ENCODE data around the gene GSG1. TPM values are rescaled to one million over a fixed set of nuclear protein-coding genes. Genes with fewer than 3 reads are reported as not detected.

GSG1 gene
- total RNA-seq, 2 experiments from 2014 or later, result not detected

GRCh38 chr12:13135371-13136178 lies 32.1 kb upstream of the GSG1 start:
- H3K9me3 Mint-ChIP-seq (ENCODE audit: insufficient read depth), result no peaks in the 10 kb centered on the region
- POLR2A ChIA-PET, result no interaction called here
- no peaks in the 10 kb centered on the region for H3K36me3 Mint-ChIP-seq (ENCODE audit: low read depth)
- no peak overlapping the region for H3K27ac Mint-ChIP-seq
- H3K4me1 Mint-ChIP-seq (ENCODE audit: low read depth), result peaks cover 11% of the 10 kb centered on the region
- DNase-seq (no peak), ATAC-seq (no peak)
- CTCF ChIA-PET, result interaction anchor here (0.7 kb wide), 1 partner anchor 72 kb away, joined by 3 read pairs; no protein-coding TSS in a partner anchor
- no peak overlapping the region for H3K4me3 Mint-ChIP-seq
- H3K27me3 Mint-ChIP-seq (ENCODE audit: low read depth), result peaks cover 20% of the 10 kb centered on the region

GRCh38 chr12:13133886-13134285 lies 30.4 kb upstream of the GSG1 start:
- ChIA-PET CTCF (interaction anchor here (0.9 kb wide), 1 partner anchor 79 kb away, joined by 3 read pairs; no protein-coding TSS in a partner anchor), POLR2A (no interaction called here)
- Mint-ChIP-seq H3K4me1 (ENCODE audit: low read depth) (peaks cover 10% of the 10 kb centered on the region), H3K27ac (no peak overlapping the region), H3K36me3 (ENCODE audit: low read depth) (no peaks in the 10 kb centered on the region), H3K9me3 (ENCODE audit: insufficient read depth) (no peaks in the 10 kb centered on the region), H3K4me3 (no peak overlapping the region), H3K27me3 (ENCODE audit: low read depth) (peaks cover 24% of the 10 kb centered on the region)
- ATAC-seq, result no peak
- DNase-seq, result no peak

GRCh38 chr12:13130981-13131380 lies 27.5 kb upstream of the GSG1 start:
- POLR2A ChIA-PET, result no interaction called here
- CTCF ChIA-PET, result no interaction called here
- H3K4me3 Mint-ChIP-seq, result no peak overlapping the region
- no peaks in the 10 kb centered on the region for H3K9me3 Mint-ChIP-seq (ENCODE audit: insufficient read depth)
- no peak overlapping the region for H3K27ac Mint-ChIP-seq
- H3K36me3 Mint-ChIP-seq (ENCODE audit: low read depth), result no peaks in the 10 kb centered on the region
- H3K27me3 Mint-ChIP-seq (ENCODE audit: low read depth), result peaks cover 28% of the 10 kb centered on the region
- no peak for ATAC-seq
- H3K4me1 Mint-ChIP-seq (ENCODE audit: low read depth), result peaks cover 4% of the 10 kb centered on the region
- no peak for DNase-seq

- Mint-ChIP-seq H3K9me3 (ENCODE audit: insufficient read depth) (no peaks in the 10 kb centered on the region), H3K27ac (no peak overlapping the region), H3K27me3 (ENCODE audit: low read depth) (peaks cover 23% of the 10 kb centered on the region), H3K4me3 (no peak overlapping the region), H3K36me3 (ENCODE audit: low read depth) (no peaks in the 10 kb centered on the region), H3K4me1 (ENCODE audit: low read depth) (peaks cover 4% of the 10 kb centered on the region)
- ATAC-seq (no peak), DNase-seq (no peak)
- ChIA-PET CTCF (no interaction called here), POLR2A (no interaction called here)
These were observed 25.0 kb upstream of the GSG1 start for GRCh38 chr12:13128291-13128965.

GRCh38 chr12:13127444-13127843 lies 24.0 kb upstream of the GSG1 start:
- Mint-ChIP-seq H3K4me1 (ENCODE audit: low read depth) (peaks cover 4% of the 10 kb centered on the region), H3K27me3 (ENCODE audit: low read depth) (peaks cover 24% of the 10 kb centered on the region), H3K4me3 (no peak overlapping the region), H3K36me3 (ENCODE audit: low read depth) (no peaks in the 10 kb centered on the region), H3K27ac (no peak overlapping the region), H3K9me3 (ENCODE audit: insufficient read depth) (no peaks in the 10 kb centered on the region)
- DNase-seq (no peak), ATAC-seq (no peak)
- ChIA-PET POLR2A (no interaction called here), CTCF (interaction anchor here (1.3 kb wide), 1 partner anchor 84 kb away, joined by 3 read pairs; no protein-coding TSS in a partner anchor)

GRCh38 chr12:13126494-13126893 lies 23.0 kb upstream of the GSG1 start:
- ChIA-PET CTCF (interaction anchor here (1.3 kb wide), 1 partner anchor 85 kb away, joined by 3 read pairs; no protein-coding TSS in a partner anchor), POLR2A (no interaction called here)

GRCh38 chr12:13125996-13126395 lies 22.5 kb upstream of the GSG1 start:
- H3K4me1 Mint-ChIP-seq (ENCODE audit: low read depth), result no peaks in the 10 kb centered on the region
- no peak overlapping the region for H3K27ac Mint-ChIP-seq
- peaks cover 17% of the 10 kb centered on the region for H3K27me3 Mint-ChIP-seq (ENCODE audit: low read depth)
- no peaks in the 10 kb centered on the region for H3K36me3 Mint-ChIP-seq (ENCODE audit: low read depth)
- DNase-seq (no peak), ATAC-seq (no peak)
- ChIA-PET CTCF (interaction anchor here (1.3 kb wide), 1 partner anchor 86 kb away, joined by 3 read pairs; no protein-coding TSS in a partner anchor), POLR2A (no interaction called here)
- no peak overlapping the region for H3K4me3 Mint-ChIP-seq
- no peaks in the 10 kb centered on the region for H3K9me3 Mint-ChIP-seq (ENCODE audit: insufficient read depth)

More at GRCh38 chr12:13126494-13126893, 23.0 kb upstream of the GSG1 start:
- no peak overlapping the region for H3K4me3 Mint-ChIP-seq
- no peaks in the 10 kb centered on the region for H3K36me3 Mint-ChIP-seq (ENCODE audit: low read depth)
- peaks cover 19% of the 10 kb centered on the region for H3K27me3 Mint-ChIP-seq (ENCODE audit: low read depth)
- H3K9me3 Mint-ChIP-seq (ENCODE audit: insufficient read depth), result no peaks in the 10 kb centered on the region
- H3K27ac Mint-ChIP-seq, result no peak overlapping the region
- ATAC-seq, result no peak
- DNase-seq, result no peak
- H3K4me1 Mint-ChIP-seq (ENCODE audit: low read depth), result no peaks in the 10 kb centered on the region

GRCh38 chr12:13124656-13125505 lies 21.4 kb upstream of the GSG1 start:
- ChIA-PET POLR2A (no interaction called here), CTCF (no interaction called here)
- DNase-seq (no peak), ATAC-seq (no peak)
- Mint-ChIP-seq H3K4me1 (ENCODE audit: low read depth) (no peaks in the 10 kb centered on the region), H3K9me3 (ENCODE audit: insufficient read depth) (no peaks in the 10 kb centered on the region), H3K36me3 (ENCODE audit: low read depth) (no peaks in the 10 kb centered on the region), H3K27ac (no peak overlapping the region), H3K4me3 (no peak overlapping the region), H3K27me3 (ENCODE audit: low read depth) (peaks cover 12% of the 10 kb centered on the region)

GRCh38 chr12:13121568-13121967 lies 18.1 kb upstream of the GSG1 start:
- H3K27me3 Mint-ChIP-seq (ENCODE audit: low read depth), result peaks cover 13% of the 10 kb centered on the region

GRCh38 chr12:13120413-13120812 lies 16.9 kb upstream of the GSG1 start:
- no peak for ATAC-seq
- peaks cover 15% of the 10 kb centered on the region for H3K27me3 Mint-ChIP-seq (ENCODE audit: low read depth)
- H3K27ac Mint-ChIP-seq, result no peak overlapping the region
- no peaks in the 10 kb centered on the region for H3K4me1 Mint-ChIP-seq (ENCODE audit: low read depth)
- ChIA-PET POLR2A (no interaction called here), CTCF (interaction anchor here (0.7 kb wide), 1 partner anchor 92 kb away, joined by 3 read pairs; no protein-coding TSS in a partner anchor)
- H3K36me3 Mint-ChIP-seq (ENCODE audit: low read depth), result no peaks in the 10 kb centered on the region
- H3K9me3 Mint-ChIP-seq (ENCODE audit: insufficient read depth), result no peaks in the 10 kb centered on the region
- no peak overlapping the region for H3K4me3 Mint-ChIP-seq
- no peak for DNase-seq

More at GRCh38 chr12:13121568-13121967, 18.1 kb upstream of the GSG1 start:
- Mint-ChIP-seq H3K27ac (no peak overlapping the region), H3K4me3 (no peak overlapping the region), H3K4me1 (ENCODE audit: low read depth) (no peaks in the 10 kb centered on the region), H3K36me3 (ENCODE audit: low read depth) (no peaks in the 10 kb centered on the region), H3K9me3 (ENCODE audit: insufficient read depth) (no peaks in the 10 kb centered on the region)
- DNase-seq (no peak), ATAC-seq (no peak)
- ChIA-PET POLR2A (no interaction called here), CTCF (no interaction called here)

- no peaks in the 10 kb centered on the region for H3K4me1 Mint-ChIP-seq (ENCODE audit: low read depth)
- no peaks in the 10 kb centered on the region for H3K36me3 Mint-ChIP-seq (ENCODE audit: low read depth)
- ChIA-PET CTCF (no interaction called here), POLR2A (no interaction called here)
- no peak overlapping the region for H3K27ac Mint-ChIP-seq
- H3K27me3 Mint-ChIP-seq (ENCODE audit: low read depth), result peaks cover 17% of the 10 kb centered on the region
- ATAC-seq, result no peak
- H3K9me3 Mint-ChIP-seq (ENCODE audit: insufficient read depth), result no peaks in the 10 kb centered on the region
- no peak for DNase-seq
- H3K4me3 Mint-ChIP-seq, result no peak overlapping the region
These were observed 16.4 kb upstream of the GSG1 start for GRCh38 chr12:13119826-13120225.

Measured in activated CD8-positive, alpha-beta T cell treated with anti-CD3 and anti-CD28 coated beads, Interleukin-2, amount 10 ng/mL, durations not matched to agents 7 days and 5 days (primary cell).